CD4-positive, alpha-beta T cell treated with Interleukin-17A for 4 hours (primary cell): Measurements from ENCODE around the gene CHTF8.

Experiments used
- DNase-seq: peaks from one replicate; pipeline ENCODE4 v3.0.0-alpha.2; 2020; ENCODE audit warnings: mixed read lengths

CHTF8 gene

GRCh38 chr16:69084289-69084688, 48.1 kb downstream of the CHTF8 start:
- no peak for DNase-seq

- DNase-seq = no peak
Measured at GRCh38 chr16:69083306-69083941, 49.0 kb downstream of the CHTF8 start.

- DNase-seq = no peak
Measured at GRCh38 chr16:69079697-69080096, 52.7 kb downstream of the CHTF8 start.

GRCh38 chr16:69078073-69078472, 54.3 kb downstream of the CHTF8 start:
- DNase-seq = no peak

- DNase-seq = no peak
Measured at GRCh38 chr16:69077251-69077650, 55.1 kb downstream of the CHTF8 start.

- no peak for DNase-seq
Measured at GRCh38 chr16:69073181-69073702, 59.1 kb downstream of the CHTF8 start.

GRCh38 chr16:69072640-69072974, 59.8 kb downstream of the CHTF8 start:
- no peak for DNase-seq

- no peak for DNase-seq
Measured at GRCh38 chr16:69071036-69071435, 61.4 kb downstream of the CHTF8 start.

GRCh38 chr16:69069504-69069903, 62.9 kb downstream of the CHTF8 start:
- no peak for DNase-seq
